NCI-H146 treated with DMSO at 0.1 percent for 48 hours (cell line): Measurements from ENCODE around the gene SLC19A3.

ENCODE experiments used
- DNase-seq: peaks from one replicate; lab custom pipeline; 2025; ENCODE audit not compliant: unreplicated experiment; lab: John Stamatoyannopoulos, UW

The SLC19A3 gene

GRCh38 chr2:227634201-227634600 is 83.6 kb downstream of the SLC19A3 start:
- DNase-seq: no peak
